GM18867 (cell line): Measurements from ENCODE around the gene UBXN7.
A peak's percentile ranks its signal among the peaks of the same experiment; 100 is the strongest.
"Not testable (repeated sequence)": the region's sequence is repeated elsewhere in the genome, so short reads cannot be mapped to it uniquely, and the experiment has no call there.

Experiments
- ATAC-seq: cut with Tn5 transposase; IDR thresholded peaks from one replicate; pipeline ENCODE4 v1.9.1; 2021; ENCODE audit warnings: mild to moderate bottlenecking, moderate library complexity; ENCODE audit not compliant: unreplicated experiment

Gene UBXN7

GRCh38 chr3:196419386-196419785 is 12.8 kb downstream of the UBXN7 start:
- ATAC-seq: no peak

- ATAC-seq: no peak
Observed at GRCh38 chr3:196418601-196419000, 13.6 kb downstream of the UBXN7 start.

- no peak for ATAC-seq
Observed at GRCh38 chr3:196414469-196414868, 17.8 kb downstream of the UBXN7 start.

- ATAC-seq: peak; percentile 83
Observed at GRCh38 chr3:196412704-196413103, 19.5 kb downstream of the UBXN7 start.

- ATAC-seq: no peak
Observed at GRCh38 chr3:196409409-196409808, 22.8 kb downstream of the UBXN7 start.

GRCh38 chr3:196408565-196409300 is 23.5 kb downstream of the UBXN7 start:
- no peak for ATAC-seq

- ATAC-seq: no peak
Observed at GRCh38 chr3:196406811-196407470, 25.3 kb downstream of the UBXN7 start.

GRCh38 chr3:196400331-196400730 is 31.9 kb downstream of the UBXN7 start:
- ATAC-seq: no peak

- ATAC-seq: no peak
Observed at GRCh38 chr3:196399485-196399945, 32.7 kb downstream of the UBXN7 start.

- no peak for ATAC-seq
Observed at GRCh38 chr3:196398782-196399181, 33.4 kb downstream of the UBXN7 start.

- ATAC-seq: no peak
Observed at GRCh38 chr3:196397941-196398340, 34.3 kb downstream of the UBXN7 start.

GRCh38 chr3:196390116-196390515 is 42.1 kb downstream of the UBXN7 start:
- no peak for ATAC-seq

- ATAC-seq: no peak
Observed at GRCh38 chr3:196388956-196389355, 43.3 kb downstream of the UBXN7 start.

- not testable (repeated sequence) for ATAC-seq
Observed at GRCh38 chr3:196387941-196388340, 44.3 kb downstream of the UBXN7 start.

- ATAC-seq: not testable (repeated sequence)
Observed at GRCh38 chr3:196386797-196387196, 45.4 kb downstream of the UBXN7 start.

GRCh38 chr3:196386034-196386433 is 46.2 kb downstream of the UBXN7 start:
- not testable (repeated sequence) for ATAC-seq

GRCh38 chr3:196385446-196385845 is 46.8 kb downstream of the UBXN7 start:
- ATAC-seq: not testable (repeated sequence)

GRCh38 chr3:196378146-196378841 is 53.9 kb downstream of the UBXN7 start:
- no peak for ATAC-seq

GRCh38 chr3:196377321-196377720 is 54.9 kb downstream of the UBXN7 start:
- no peak for ATAC-seq

GRCh38 chr3:196365736-196366135 is 66.5 kb downstream of the UBXN7 start:
- ATAC-seq: no peak

GRCh38 chr3:196360586-196360985 is 71.6 kb downstream of the UBXN7 start:
- no peak for ATAC-seq

- not testable (repeated sequence) for ATAC-seq
Observed at GRCh38 chr3:196358540-196358939, 73.7 kb downstream of the UBXN7 start.
